ENCODE measurements around the gene CTU2. TPM values are rescaled to one million over a fixed set of nuclear protein-coding genes. Genes with fewer than 3 reads are reported as not detected.
A peak's percentile ranks its signal among the peaks of the same experiment; 100 is the strongest.

The CTU2 gene
- total and polyA plus RNA-seq, 9 of the 15 experiments (the other 6 are each of a cell fraction or from before 2014, with no cell fraction given), result 1.3 to 105 (median 23.2) TPM

- in situ Hi-C loops (cut with MboI), result no loop called here
- BruUV-seq (replicated peaks), result no TSS peak
- Histone ChIP-seq H4K20me1 (replicated peaks; ENCODE audit: control insufficient read depth, insufficient read depth, low read length) (peaks cover 8% of the 10 kb centered on the region), H3K9me1 (ENCODE audit: control insufficient read depth, insufficient read depth, low read length) (no peaks in the 10 kb centered on the region), H3K4me3 (no peak overlapping the region), H3K4me2 (ENCODE audit: insufficient read depth, low read length) (no peak overlapping the region), H3K9me3 (replicated peaks; ENCODE audit: control insufficient read depth, insufficient read depth, low read depth, low read length) (no peaks in the 10 kb centered on the region), H3K4me1 (replicated peaks in 1 of 2; ENCODE audit: control insufficient read depth in 2 of 2, insufficient read depth in 2 of 2, low read length in 2 of 2) (peaks cover 0 to 95% of the 10 kb centered on the region in 2 experiments; a peak in 3 of 5 replicates), H3K27me3 (ENCODE audit: control insufficient read depth in 2 of 2, insufficient read depth in 2 of 2, low read length in 2 of 2) (no peaks in the 10 kb centered on the region), H3K9ac (ENCODE audit: insufficient read depth in 1 of 2, low read depth in 2 of 2, low read length in 2 of 2) (peak overlapping the region in 1 of 2 experiments; percentile 43; a peak in 1 of 4 replicates), H2AFZ (ENCODE audit: low read depth, low read length) (no peak overlapping the region), H3K36me3 (ENCODE audit: control insufficient read depth, insufficient read depth, low read length) (peaks cover 99% of the 10 kb centered on the region), H3K27ac (ENCODE audit: extremely low read depth, low read depth, low read length) (no peak overlapping the region), H3K79me2 (ENCODE audit: control insufficient read depth, insufficient read depth, low read length) (peaks cover 7% of the 10 kb centered on the region; the same call in 2 of the 3 replicates)
- no peak for TF ChIP-seq GTF2E2 (tag; IDR thresholded peaks at IDR 0.05)
- 0 out of 2 replicates have a peak, but pooled peaks have one; percentile 9 for TF ChIP-seq POLR2A (conservative IDR thresholded peaks at IDR 0.05)
- TF ChIP-seq KLF10 (CRISPR knock-in tag; IDR thresholded peaks at IDR 0.05), result no peak
- TF ChIP-seq RFX7 (CRISPR knock-in tag; IDR thresholded peaks at IDR 0.05), result no peak
- peak; percentile 40; the same call in 1 of the 2 replicates for TF ChIP-seq POLR2G (IDR thresholded peaks at IDR 0.05; ENCODE audit: low read depth, low read length)
- TF ChIP-seq, protein P1, sequence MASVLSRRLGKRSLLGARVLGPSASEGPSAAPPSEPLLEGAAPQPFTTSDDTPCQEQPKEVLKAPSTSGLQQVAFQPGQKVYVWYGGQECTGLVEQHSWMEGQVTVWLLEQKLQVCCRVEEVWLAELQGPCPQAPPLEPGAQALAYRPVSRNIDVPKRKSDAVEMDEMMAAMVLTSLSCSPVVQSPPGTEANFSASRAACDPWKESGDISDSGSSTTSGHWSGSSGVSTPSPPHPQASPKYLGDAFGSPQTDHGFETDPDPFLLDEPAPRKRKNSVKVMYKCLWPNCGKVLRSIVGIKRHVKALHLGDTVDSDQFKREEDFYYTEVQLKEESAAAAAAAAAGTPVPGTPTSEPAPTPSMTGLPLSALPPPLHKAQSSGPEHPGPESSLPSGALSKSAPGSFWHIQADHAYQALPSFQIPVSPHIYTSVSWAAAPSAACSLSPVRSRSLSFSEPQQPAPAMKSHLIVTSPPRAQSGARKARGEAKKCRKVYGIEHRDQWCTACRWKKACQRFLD (CRISPR knock-in tag; IDR thresholded peaks at IDR 0.05), result no peak
- TF ChIP-seq ZNF24 (IDR thresholded peaks at IDR 0.05), result no peak
- TF ChIP-seq MCM7 (IDR thresholded peaks at IDR 0.05), result no peak
- CTCF ChIA-PET (ENCODE audit: low intra/inter-chr PET ratio), result interaction anchor here (0.9 to 2.7 kb wide), 3 partner anchors 76 to 481 kb away, joined by 3 to 21 read pairs (median 4); partner anchors contain the start of gene APRT
- FAIRE-seq (no peak), DNase-seq (ENCODE audit: extremely low read depth in 1 of 4, low spot score in 3 of 4) (no peak), ATAC-seq (no peak)
- 92% methylated on average over 17 of the region's 21 CpGs for WGBS (ENCODE audit: insufficient coverage, low coverage, missing lambda C conversion rate)
- POLR2A ChIA-PET, result no interaction called here
- intact Hi-C loops (cut with micrococcal nuclease), result loop anchor here (2.0 kb wide), 1 partner anchor 49 kb away; the partner anchor contains the start of gene PIEZO1
Measured at GRCh38 chr16:88736088-88736487, 29.8 kb downstream of the CTU2 start.
